Measurements from ENCODE around the gene ZBTB20.

Gene ZBTB20

DNA sequence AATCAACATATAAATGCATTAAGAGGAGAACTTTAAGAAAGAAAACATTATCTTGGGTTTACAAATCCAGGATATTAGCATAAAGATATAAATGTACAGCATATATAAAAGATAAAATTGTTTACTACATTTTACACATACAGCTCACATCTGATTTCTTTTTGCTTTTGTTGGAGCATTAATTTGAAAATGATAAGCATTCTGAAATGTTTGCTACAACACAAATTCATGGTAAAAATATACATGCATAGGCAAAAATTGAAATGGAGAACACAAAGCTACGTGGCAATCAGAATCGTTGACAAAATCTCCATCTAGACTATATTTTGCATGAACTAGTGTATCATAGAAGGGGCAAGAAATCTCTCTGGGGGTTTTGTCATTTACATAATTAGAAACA is 694.2 kb downstream of the ZBTB20 start:
- no peak for DNase-seq

DNA sequence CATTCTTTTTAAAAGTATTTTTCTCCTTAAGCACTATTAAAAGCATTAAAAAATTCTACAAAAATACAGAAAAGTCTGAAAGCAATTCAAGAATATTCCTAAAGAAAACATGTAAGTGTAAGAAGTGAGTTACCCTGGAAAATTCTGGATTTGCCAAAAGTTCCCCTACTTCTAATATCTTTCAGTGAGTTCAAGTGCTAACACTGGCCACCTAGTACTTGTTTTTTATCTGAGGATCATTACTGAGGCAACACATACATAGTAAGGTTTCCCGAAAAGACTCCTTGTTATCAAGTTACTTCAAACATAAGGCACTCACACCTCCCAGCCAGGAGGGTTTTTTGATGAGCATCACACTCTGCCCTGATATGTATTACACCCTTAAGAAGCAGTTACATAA is 694.8 kb downstream of the ZBTB20 start:
- no peak for DNase-seq

DNA sequence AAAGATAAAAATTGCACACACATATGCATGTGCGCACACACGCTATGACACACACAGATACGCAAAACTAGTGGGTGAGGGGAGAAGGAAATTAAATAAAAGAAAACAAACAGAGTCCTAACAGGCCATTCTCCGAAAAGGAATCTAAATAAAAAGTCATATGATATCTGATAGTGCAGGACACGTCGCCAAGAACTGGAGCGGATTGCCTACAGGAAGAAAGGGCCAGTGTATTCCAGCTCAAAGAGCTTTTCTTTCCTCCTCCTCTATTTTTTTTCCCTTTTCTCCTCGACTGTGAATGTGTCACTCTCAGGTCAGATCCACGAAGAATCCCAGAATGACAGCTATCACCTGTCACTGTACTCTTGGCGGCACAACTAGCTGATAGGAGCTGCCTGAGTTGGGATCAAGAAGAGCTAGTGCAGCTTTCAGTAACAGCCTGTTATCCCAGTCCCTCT is 695.5 kb downstream of the ZBTB20 start:
- no peak for DNase-seq

DNA sequence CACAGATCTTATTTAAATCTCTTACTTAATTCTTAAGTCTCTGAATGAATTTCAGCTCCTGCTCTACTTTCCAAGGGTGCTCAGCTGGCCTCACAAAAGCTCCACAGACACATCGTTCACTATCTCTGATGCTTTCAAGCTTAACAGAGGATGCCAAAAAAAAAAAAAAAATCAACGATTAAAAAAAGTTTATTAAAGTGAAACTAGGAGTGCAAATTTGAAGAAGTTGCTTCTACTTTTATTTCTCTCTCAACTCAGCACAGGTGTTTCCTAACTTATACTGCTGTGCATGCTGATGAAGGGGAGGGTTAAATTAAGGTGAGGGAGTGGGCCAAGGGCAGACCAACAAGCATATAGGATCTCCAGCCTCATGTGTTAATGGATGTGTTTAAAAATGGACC is 696.0 kb downstream of the ZBTB20 start:
- DNase-seq, result no peak

DNA sequence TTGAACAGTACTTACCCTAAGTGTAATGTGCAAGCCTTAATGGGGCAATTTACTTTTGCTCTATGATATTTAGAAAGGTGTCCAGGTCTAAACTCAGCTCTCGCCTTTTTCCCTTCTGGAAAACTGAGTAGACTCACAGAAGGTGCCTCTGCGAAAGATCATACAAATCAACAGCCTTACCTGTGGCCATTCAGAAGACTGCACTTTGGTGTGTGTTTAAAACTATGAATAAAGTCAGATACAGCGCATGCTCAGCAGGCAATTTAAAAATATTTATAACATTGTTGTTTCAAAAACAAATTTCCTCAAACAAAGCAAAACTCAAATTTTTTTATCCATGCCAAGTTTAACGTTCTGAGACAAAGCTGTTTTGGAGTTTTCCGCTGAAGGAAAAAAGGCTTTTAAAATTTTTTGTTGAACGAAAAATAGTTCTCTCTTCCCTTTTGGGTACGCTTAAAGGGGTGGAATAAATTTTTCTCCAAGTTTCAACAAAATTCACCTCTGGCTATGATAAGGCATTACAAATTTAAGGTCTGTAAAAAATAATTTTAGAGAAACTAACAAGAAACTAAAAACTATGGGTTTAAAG is 697.0 kb downstream of the ZBTB20 start:
- no peak for DNase-seq

DNA sequence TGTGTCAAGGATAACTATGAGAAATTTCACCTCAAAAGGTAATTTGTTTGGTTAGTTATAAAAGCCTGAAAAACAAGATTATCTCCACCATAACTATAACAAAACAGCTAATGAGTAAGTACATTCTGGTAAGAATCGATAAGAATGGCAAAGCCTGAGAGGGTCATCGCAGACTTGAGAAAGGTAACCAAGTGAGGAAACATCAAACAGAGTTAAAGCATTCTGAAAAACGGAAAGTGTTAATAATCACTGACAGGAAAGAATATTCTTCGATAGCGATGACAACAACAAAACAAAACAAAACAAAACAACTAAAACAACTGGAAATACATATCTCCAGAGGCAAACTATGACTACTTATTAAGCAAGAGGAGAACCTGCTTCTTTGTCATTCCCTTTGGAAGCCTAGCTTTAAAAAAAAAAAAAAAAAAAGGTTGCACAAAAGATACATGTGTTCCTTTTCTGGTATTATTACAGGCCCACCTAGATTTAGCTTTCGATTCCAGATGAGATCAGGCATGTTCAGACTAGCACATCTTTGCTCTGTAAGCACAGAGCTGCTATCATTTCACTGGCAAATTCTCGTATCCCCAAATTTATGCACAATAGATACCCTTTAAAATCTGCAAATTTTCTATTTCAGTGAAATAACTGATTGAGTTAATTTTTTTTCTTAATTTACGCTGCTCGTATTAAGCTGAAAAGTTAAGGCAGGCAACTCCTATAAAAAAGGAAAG is 697.6 kb downstream of the ZBTB20 start:
- no peak for DNase-seq

DNA sequence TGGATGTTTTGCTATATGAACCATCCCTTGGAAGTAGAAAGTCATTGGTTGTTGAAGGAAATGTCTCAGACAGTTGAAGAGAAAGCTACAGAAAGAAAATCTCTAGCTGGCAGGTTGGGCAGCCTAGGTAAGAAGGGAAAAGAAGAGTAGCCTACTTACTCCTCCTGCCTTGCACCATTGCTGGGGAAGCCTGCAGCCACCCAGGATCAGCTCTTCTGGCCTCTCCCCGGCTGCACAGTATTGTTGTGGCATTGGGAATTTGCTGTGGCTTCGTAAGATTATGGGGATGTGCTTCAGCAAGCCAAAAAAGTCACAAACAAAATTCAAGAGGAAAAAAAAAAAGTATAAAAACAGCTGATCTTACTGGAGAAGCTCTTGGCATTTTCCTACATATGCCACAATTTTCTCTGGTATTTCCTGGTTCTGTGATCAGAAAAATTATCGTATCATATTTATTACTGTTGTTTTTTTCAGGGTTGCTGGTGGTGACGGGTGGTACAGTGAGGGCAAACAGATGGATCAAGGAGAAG is 699.1 kb downstream of the ZBTB20 start:
- no peak for DNase-seq

DNA sequence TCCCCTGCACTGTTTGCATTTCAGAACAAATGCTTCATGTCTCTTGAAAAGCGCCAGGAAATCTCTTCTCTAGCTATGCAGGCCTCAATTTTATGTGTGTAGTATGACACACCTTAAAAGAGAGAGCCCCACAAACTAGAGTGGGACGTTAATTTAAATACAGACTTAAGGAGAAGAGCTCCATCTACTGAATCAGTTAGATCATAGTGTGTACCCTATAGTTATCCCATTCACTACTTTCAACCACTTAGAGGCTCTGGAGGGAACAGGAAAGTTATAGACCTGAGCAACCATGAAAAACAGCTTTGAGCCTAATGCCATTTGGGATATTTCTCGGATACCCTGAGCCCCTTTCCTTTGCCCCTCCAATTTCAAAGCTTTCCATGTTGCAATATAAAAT is 699.5 kb downstream of the ZBTB20 start:
- no peak for DNase-seq

DNA sequence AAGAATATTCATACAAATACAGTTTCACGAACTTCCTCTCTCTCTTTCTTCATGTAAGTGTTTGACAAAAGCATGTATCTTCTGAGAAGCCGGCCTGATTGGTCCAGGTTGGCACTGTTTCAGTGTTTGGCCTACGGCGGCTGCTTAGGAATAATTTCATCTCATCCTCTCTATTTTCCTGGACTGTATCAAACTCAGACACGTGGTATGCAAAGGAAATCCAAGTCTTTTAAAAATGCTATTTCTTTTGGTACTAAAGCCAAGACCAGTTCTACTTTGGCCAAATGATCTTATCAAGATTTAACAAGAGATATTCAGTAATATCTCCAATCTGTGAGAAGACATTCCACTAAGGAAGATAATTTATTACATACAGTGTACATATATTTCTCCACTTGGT is 700.5 kb downstream of the ZBTB20 start:
- DNase-seq, result no peak

DNA sequence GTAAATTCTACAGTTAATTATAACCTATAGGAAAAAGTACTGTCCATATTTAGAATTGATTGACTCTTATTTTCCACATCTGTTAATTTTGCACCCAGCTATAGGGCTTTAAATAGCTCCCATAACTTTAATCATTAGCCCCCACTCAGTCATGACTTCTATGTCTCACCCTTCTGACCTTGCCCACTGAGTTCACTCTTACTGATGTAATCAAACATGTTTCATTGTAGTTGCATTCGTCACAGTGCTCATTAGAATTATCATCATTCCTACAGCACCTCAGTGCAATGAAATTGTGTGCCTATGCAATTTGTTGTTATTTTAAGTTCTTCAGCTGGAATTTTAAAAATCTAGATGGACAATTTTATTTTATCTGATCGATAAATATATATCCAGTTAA is 701.9 kb downstream of the ZBTB20 start:
- DNase-seq, result no peak

DNA sequence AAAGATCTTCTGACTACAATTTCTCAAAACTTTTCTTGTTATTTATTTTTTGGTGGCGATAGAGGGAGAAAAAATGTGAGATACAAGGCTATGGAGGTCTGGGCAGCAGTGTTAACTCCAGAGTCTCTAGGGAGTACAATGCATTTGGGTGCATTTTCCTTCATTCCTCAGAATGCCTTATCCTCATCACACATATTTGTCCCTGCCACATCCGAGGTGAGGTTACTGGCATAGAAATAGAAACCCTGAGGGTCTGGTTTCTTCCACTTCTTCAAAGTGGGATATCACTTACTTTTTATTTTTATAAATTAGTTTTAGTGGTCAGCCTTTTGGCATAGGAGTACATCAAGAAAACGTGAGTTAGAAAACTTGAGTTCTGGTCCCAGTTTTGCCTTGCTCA is 702.9 kb downstream of the ZBTB20 start:
- DNase-seq, result no peak

DNA sequence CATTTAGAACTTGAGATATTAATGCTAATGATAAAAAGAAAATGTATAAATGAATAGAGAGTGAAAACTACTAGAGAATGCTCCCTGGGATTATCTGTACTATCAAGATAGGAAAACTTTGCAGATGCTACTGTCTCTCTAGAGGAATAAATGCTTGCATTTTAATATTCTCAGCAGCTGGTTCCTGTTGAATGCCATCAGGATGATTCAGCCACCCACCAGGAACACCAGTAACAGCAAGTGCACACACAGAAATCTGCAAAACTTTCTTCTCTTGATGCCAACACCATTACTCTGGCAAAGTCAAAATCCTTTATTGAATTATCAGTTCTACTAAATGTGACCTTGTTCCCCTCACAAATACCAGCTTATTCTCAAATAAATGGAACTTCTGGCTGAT is 704.8 kb downstream of the ZBTB20 start:
- DNase-seq, result no peak

DNA sequence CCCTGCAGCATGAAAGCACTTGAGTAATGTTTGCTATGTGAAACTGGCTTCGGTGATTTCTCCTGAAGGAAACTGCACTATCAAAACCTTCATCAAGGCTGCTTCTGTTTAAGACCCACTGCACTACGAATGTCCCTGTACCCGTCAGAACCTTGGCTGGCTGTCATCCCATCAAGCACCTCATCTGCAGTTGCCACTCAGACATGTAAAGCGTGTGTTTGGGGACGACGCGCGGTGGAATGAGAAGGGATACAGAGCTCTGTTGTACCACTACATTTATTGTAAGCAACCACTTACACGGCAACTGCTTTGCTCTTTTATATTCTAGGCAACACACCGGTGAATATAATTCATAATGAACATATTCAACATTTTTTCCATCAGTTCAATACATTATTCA is 705.7 kb downstream of the ZBTB20 start:
- DNase-seq, result no peak

DNA sequence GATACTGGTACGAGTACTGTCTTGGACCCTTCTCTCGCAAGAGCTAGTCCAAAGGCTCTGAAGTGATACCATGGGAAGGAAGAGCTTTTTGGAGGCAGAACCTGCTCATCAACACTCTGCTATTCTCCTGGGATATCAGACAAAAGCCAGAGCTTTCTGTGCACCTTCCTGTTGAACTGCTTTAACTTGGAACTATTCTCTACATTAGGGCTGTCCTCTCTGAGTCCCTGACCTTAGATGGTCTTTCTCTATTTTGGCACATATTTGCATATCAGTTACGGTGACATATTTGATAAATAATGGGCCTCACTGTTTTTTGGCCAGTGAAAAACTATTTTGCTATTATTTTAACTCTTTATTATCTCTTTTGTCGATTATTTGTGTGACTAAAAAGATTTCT is 706.4 kb downstream of the ZBTB20 start:
- DNase-seq, result no peak

DNA sequence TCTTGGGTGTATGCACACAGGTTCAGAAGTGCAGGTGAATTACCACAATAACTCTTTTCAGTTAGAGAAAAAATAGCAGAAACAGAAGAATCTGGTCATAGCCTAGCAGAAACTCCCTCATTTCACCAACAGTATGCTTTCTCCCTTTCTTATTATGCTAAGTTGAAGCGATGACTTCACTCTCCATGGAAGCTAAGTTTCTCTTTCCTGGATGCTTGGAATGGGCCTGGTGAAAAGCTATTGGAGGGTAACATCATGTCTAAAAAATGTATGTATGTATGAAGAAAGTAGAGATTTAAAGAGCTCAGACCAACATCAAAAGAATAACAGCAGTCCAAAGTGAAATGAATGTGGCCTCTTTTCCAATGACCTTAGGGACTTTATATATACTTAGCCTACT is 707.8 kb downstream of the ZBTB20 start:
- DNase-seq, result no peak

DNA sequence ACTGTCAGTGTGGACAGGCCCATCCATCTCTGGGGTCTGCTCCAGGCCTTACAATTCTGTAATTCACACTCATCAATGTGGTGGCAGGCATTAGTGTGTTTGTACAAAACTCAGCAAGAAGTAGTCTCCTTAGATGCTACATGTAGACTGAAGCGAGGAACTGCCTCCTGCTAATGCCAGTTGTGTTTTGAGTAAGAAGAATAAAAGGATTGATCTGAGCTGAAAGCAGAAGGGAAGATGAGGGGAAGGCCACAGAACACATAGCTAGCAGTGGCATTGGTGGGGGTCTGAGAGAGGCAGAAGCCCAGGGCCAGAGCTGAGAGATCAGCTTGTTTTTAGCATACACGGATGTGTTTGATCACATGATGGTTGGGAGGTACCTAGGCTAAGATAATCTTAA is 709.2 kb downstream of the ZBTB20 start:
- DNase-seq, result no peak

DNA sequence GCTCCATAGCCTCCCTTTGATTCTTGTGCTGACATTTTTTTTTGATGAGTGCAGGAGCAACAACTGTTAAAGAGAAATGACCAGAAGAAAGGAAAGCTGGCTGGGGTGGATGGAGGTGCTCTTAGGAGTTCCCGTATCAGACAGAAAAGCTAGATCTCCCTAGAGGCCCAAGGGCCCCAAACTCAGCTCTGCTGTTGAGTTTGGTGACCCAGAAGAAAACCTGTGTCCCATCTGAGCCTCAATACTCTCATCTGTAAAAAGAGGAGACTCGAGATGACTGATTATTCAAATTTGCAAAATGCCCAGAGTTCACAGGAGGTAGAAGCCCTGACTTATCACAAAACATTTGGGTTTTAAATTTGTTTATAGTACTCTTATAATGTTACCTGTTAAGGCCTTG is 710.9 kb downstream of the ZBTB20 start:
- no peak for DNase-seq

DNA sequence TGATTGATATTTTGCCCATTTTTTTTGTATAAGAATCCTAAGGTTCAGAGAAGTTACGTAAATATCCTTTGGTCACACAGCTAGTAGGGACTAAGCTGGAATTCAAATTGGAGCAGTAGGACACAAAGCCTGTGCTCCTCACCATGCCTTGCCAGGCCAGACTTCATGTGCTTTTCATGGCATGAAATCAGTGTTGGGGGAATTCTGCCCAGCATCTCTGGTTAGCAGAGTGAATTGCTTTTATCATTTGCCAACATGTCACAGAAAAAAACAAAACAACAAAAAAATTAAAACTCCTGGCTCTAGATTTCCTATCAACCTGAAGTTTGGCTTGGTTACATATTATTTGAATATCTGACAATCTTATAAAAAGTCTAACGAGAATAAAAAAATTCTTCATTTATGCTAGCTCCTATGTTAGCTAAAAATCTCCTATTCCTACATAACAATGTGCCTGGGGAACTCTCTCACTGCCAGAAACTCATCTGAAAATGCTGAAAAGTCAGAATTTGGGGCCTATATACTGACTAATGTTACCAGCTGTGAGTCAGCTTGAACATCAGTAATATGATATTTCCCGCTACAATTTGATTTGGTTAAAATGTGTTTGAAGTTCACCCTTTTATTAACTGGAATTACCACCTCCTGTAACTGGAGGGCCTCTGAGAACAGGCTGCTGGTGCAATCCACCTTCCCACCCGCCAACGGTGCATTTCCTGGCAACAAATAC is 711.5 kb downstream of the ZBTB20 start:
- DNase-seq, result no peak

DNA sequence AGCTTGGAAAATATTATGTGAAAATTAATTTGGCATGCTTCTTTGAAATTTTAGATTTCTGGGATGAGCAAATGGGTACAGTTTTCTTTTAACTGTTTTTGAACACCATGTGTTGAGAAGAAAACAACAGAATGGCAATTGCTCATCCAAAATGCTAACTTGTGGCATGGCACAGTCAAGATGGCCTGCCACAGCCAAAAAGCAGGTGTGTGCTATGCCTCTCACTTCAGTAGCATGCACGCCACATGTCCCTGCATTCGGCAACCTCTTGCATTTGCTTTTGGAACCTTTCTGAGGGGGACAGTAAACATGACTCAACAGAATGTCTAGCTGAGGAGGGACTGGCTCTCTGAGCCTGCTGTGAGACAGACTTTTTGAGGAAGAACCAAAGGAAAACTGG is 714.8 kb downstream of the ZBTB20 start:
- no peak for DNase-seq

DNA sequence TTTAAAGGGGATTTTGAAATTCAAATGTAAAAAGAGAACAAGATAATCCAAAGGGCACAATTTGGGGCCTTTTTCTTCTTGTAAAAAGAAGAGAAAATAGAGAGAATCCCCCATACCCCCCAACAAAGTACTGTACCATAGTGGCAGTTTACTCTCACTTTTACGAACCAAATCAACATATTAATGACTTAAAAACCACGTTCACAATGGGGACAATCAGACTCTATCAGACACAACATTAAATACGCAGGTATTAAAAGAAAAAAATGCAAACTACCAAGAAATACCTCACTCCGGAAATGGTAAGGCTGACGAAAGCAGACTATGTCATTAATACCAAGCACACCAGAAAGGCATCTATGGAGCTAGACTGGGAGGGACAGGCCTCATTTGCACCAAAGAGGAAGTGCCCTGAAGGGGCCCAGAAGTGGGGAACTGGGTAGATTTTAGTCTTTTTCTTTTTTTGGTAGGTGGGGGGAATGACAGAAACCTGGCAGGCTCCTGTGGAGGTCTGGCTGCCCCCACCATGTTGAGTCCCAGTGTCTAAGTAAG is 719.0 kb downstream of the ZBTB20 start:
- DNase-seq, result no peak

DNA sequence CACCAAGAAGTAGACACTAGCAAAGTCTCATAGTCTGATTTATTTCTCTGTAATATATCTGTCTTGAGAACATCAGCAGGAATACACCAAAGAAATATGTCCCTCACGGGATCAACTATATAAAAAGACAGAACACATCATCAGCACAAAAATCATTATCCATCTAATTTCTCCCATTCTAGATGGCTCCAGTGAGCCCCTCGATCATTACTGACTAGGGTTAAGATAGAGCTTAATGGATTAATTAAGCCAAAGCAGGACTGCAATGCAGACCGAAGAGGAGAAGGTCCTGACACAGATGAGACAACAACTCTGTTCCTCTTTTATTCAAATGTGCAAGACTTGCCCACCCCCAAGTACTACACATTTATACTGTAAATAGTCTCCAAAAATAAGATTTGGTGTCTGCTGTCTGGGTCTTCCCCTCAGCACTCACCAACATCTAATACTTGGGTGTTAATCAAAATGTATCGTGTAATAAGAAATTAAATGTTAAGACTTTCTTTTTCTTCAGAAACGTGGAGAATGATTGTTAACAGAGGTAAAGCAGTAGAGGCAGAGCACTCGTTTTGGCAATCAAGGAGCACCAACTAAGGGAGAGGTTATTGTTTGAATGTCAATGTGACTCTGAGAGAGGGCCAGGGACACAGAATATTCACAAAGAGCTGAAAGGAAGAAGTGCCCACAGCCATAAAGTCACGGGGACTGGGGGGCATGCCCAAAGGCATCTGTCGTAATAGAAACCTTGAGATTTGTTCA is 719.6 kb downstream of the ZBTB20 start:
- DNase-seq, result no peak

DNA sequence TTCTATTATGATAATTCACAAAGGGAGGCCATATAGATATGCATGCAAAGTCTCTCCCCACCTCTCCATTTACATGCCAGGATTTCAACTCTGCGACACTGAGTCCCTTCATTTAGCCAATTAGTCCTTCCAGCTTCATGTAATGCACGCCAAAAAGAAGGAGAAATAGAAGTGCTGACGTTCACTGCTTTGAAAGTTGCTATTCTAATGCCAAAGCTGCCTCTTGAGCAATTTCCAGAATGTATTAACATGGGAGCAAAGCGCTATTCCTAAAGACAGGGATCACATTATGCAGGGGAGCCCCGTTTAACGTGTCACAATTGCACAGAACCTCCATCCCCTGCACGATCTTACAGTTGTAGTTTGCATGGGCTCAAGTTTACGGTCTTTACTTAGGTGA is 722.8 kb downstream of the ZBTB20 start:
- DNase-seq, result no peak

DNA sequence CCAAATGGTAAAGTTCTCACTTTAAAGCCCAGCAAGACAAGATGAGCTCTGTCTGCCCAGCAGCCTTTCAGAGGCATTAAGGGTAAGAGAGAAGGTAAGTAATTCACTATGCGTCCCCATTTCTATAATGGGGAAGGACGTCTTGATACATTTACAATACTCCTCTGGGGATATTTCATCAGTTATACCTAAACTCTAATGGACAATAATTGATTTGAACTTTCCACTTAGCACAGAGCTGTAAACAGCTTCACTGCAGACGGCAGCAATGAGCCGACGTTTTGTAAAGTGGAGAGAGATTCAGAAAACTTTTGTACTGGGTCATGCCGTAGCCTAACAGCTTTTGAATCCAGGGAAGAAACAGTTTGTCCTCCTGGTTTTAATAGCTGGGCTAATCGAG is 725.9 kb downstream of the ZBTB20 start:
- DNase-seq, result no peak

All from stimulated activated CD4-positive, alpha-beta T cell treated with anti-CD3 and anti-CD28 coated beads, Interleukin-4, amount 100 ng/mL, for 24 hours (primary cell).